B cell (primary cell): ENCODE measurements around the gene CRNKL1. TPM values are rescaled to one million over a fixed set of nuclear protein-coding genes. Genes with fewer than 3 reads are reported as not detected.

Experiments used
- ATAC-seq: fragments of 200-7000 bp; cut with Tn5 transposase; one replicate; pipeline ENCODE4 v1.10.0; 2021; ENCODE audit warnings: low read depth, mild to moderate bottlenecking, moderate number of reproducible peaks, moderate library complexity
- CTCF ChIA-PET: fragments of 350-600 bp; sonication (Branson Sonifier 250); formaldehyde crosslinking; loops from one replicate; lab custom pipeline; 2021; ENCODE audit warnings: antibody characterized with exemption, inconsistent platforms; lab: Charles Lee
- POLR2A ChIA-PET: fragments of 350-600 bp; sonication (Branson Sonifier 250); formaldehyde crosslinking; loops from one replicate; lab custom pipeline; 2021; ENCODE audit warnings: antibody characterized with exemption; lab: Charles Lee
- DNase-seq: peaks from one replicate; pipeline ENCODE4 v3.0.0; 2013
- H2AFZ ChIP-seq: 2 replicates; pipeline ENCODE4 v1.6.1; 2012; ENCODE audit warnings: mild to moderate bottlenecking, low read depth, low read length; ENCODE audit not compliant: insufficient read depth, poor library complexity, severe bottlenecking
- H3K27ac ChIP-seq, 2 donors: 1 replicate in 1 of 2; 2 replicates in 1 of 2; pipeline ENCODE4 v1.5.1; 2012 to 2013; ENCODE audit warnings: low read length in 2 of 2, mild to moderate bottlenecking in 2 of 2, moderate library complexity in 1 of 2
- H3K27me3 ChIP-seq, 4 experiments: fragments of 200-600 bp in 1 of 4; sonication (generic) in 1 of 4; replicated peaks in 1 of 4; 1 replicate in 2 of 4; 2 replicates in 2 of 4; pipeline versions ENCODE4 v1.6.1 to v1.7.0; 2013 to 2016; ENCODE audit warnings: low read length in 3 of 4, mild to moderate bottlenecking in 2 of 4, mixed read lengths in 1 of 4, moderate library complexity in 1 of 4; ENCODE audit not compliant: insufficient read depth in 4 of 4, control insufficient read depth in 3 of 4; ENCODE audit errors: control extremely low read depth in 1 of 4
- H3K36me3 ChIP-seq, 2 experiments: replicated peaks in 1 of 2; 1 replicate in 1 of 2; 2 replicates in 1 of 2; pipeline versions ENCODE4 v1.6.1 to v1.7.1; 2013; ENCODE audit warnings: low read length in 1 of 2; ENCODE audit not compliant: insufficient read depth in 2 of 2, control insufficient read depth in 1 of 2; ENCODE audit errors: control extremely low read depth in 1 of 2, extremely low read depth in 1 of 2
- H3K4me1 ChIP-seq, 2 donors: fragments of 200-600 bp in 1 of 2; sonication (generic) in 1 of 2; 1 replicate in 1 of 2; 2 replicates in 1 of 2; pipeline versions ENCODE4 v1.5.1 to v1.6.1; 2013 to 2017; ENCODE audit warnings: low read length in 2 of 2; ENCODE audit not compliant: control insufficient read depth in 2 of 2, insufficient read depth in 2 of 2
- H3K4me2 ChIP-seq: replicated peaks from 2 replicates; pipeline ENCODE3; 2012; ENCODE audit warnings: mild to moderate bottlenecking, low read depth, low read length; ENCODE audit not compliant: poor library complexity, severe bottlenecking
- H3K4me3 ChIP-seq, 5 experiments: fragments of 200-600 bp in 1 of 5; sonication (generic) in 1 of 5; 1 replicate in 3 of 5; 2 replicates in 2 of 5; pipeline versions ENCODE4 v1.5.1 to v1.7.0; 2011 to 2016; ENCODE audit warnings: low read length in 4 of 5, mild to moderate bottlenecking in 4 of 5, low read depth in 2 of 5, control low read depth in 1 of 5, moderate library complexity in 1 of 5; ENCODE audit not compliant: insufficient read depth in 1 of 5; ENCODE audit errors: control extremely low read depth in 1 of 5, extremely low read depth in 1 of 5
- H3K79me2 ChIP-seq: fragments of 200-600 bp; sonication (generic); one replicate; pipeline ENCODE4 v1.6.0; 2016; ENCODE audit warnings: low read length; ENCODE audit not compliant: control insufficient read depth, insufficient read depth
- H3K9ac ChIP-seq: fragments of 200-600 bp; sonication (generic); 2 replicates; pipeline ENCODE4 v1.6.1; 2017; ENCODE audit warnings: mild to moderate bottlenecking, low read length, moderate library complexity
- H3K9me3 ChIP-seq, 3 donors: one replicate each; pipeline versions ENCODE4 v1.6.1 to v1.7.1; 2013; ENCODE audit warnings: low read length in 2 of 3; ENCODE audit not compliant: control insufficient read depth in 2 of 3, insufficient read depth in 1 of 3; ENCODE audit errors: control extremely low read depth in 1 of 3
- H4K20me1 ChIP-seq: 2 replicates; pipeline ENCODE4 v1.6.0; 2012; ENCODE audit warnings: mild to moderate bottlenecking, low read length; ENCODE audit not compliant: insufficient read depth, control insufficient read depth, poor library complexity, severe bottlenecking
- H3K27ac Mint-ChIP-seq: one replicate; pipeline ENCODE4 v1.8.0; 2021; ENCODE audit warnings: mixed read lengths
- H3K27me3 Mint-ChIP-seq: one replicate; pipeline ENCODE4 v1.8.0; 2021; ENCODE audit warnings: mixed read lengths
- H3K4me1 Mint-ChIP-seq: one replicate; pipeline ENCODE4 v1.8.0; 2021; ENCODE audit warnings: mixed read lengths
- H3K4me3 Mint-ChIP-seq: one replicate; pipeline ENCODE4 v1.8.0; 2021; ENCODE audit warnings: mixed read lengths
- H3K9me3 Mint-ChIP-seq: one replicate; pipeline ENCODE4 v1.8.0; 2022; ENCODE audit warnings: mixed read lengths; ENCODE audit not compliant: insufficient read depth
- CTCF ChIP-seq: fragments of 200-600 bp; IDR thresholded peaks from one replicate; pipeline ENCODE4 v1.8.0; 2022; ENCODE audit warnings: antibody characterized with exemption, mild to moderate bottlenecking
- EZH2 ChIP-seq: IDR thresholded peaks from 2 replicates; pipeline ENCODE4 v1.6.1; 2012; ENCODE audit warnings: borderline replicate concordance, low read depth, mild to moderate bottlenecking, moderate library complexity, low read length; ENCODE audit not compliant: insufficient read depth, poor library complexity, severe bottlenecking
- WGBS: methylation state at CpG from one replicate; pipeline ENCODE4 v1.1.5; 2013; ENCODE audit warnings: missing lambda C conversion rate; ENCODE audit not compliant: insufficient coverage; 5-methylcytosine and 5-hydroxymethylcytosine counted together
- intact Hi-C: fragments of 100-400 bp; cut with micrococcal nuclease; formaldehyde crosslinking; loops from one replicate; pipeline ENCODE4 v1.10.0; 2022
- polyA plus RNA-seq: library from polyadenylated mRNA; depleted of rRNA; stranded (reverse); fragments of >200 nt; gene quantifications from 2 replicates; pipeline ENCODE4 v1.2.3, GENCODE V29; 2012
- total RNA-seq, 2 donors: library from RNA; stranded (reverse); fragments of 120-200 nt in 1 of 2; gene quantifications; 1 replicate in 1 of 2; 2 replicates in 1 of 2; pipeline versions ENCODE4 v1.2.3 to v1.2.4, GENCODE V29; 2013 to 2022

Gene CRNKL1
- total and polyA plus RNA-seq, 2 donors (not counting 1 experiment from before 2014, with no cell fraction given), result 3.9 to 25.5 TPM

GRCh38 chr20:20023395-20023794 is 28.9 kb downstream of the CRNKL1 start:
- H3K79me2 ChIP-seq, result peaks cover 61% of the 10 kb centered on the region
- no peaks in the 10 kb centered on the region for H3K9me3 ChIP-seq
- peaks cover 7 to 46% of the 10 kb centered on the region in 2 experiments for H3K36me3 ChIP-seq
- intact Hi-C loops, result no loop called here
- H2AFZ ChIP-seq, result no peak overlapping the region
- H3K27ac ChIP-seq, result no peak overlapping the region
- TF ChIP-seq EZH2, result no peak
- ChIA-PET POLR2A (no interaction called here), CTCF (no interaction called here)
- H3K4me1 ChIP-seq, result peaks cover 5 to 12% of the 10 kb centered on the region in 2 donors
- H3K27ac Mint-ChIP-seq, result no peak overlapping the region
- H3K4me3 ChIP-seq, result no peak overlapping the region
- H3K27me3 ChIP-seq, result no peaks in the 10 kb centered on the region
- peaks cover 37% of the 10 kb centered on the region for H4K20me1 ChIP-seq
- no peak overlapping the region for H3K4me3 Mint-ChIP-seq
- no peak overlapping the region for H3K9ac ChIP-seq
- DNase-seq (no peak), ATAC-seq (no peak)
- H3K27me3 Mint-ChIP-seq, result no peaks in the 10 kb centered on the region
- no peaks in the 10 kb centered on the region for H3K9me3 Mint-ChIP-seq
- H3K4me1 Mint-ChIP-seq, result peaks cover 26% of the 10 kb centered on the region
- no peak overlapping the region for H3K4me2 ChIP-seq
- no CpG with 5 or more reads among the region's 3 CpGs for WGBS

DNA sequence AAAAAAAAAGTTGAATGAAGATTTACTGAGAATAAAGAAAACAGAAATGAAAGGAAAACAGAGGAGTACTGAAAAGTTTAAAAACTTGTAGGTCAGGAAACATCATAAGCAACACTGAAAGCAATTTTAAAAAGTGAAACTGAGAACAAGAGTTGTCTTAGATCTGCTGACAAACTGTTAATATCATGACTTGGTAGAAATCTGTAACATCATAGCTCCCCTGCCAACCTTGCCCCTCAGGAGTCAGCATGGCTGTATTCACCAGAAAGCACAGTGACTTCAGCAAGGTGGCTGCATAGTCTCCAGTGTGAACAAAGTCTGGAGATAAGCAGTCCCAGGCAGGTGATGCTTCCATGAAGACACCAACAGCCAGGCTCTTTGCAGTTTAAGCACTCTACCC is 29.8 kb downstream of the CRNKL1 start:
- no peaks in the 10 kb centered on the region for H3K9me3 Mint-ChIP-seq
- Histone ChIP-seq H2AFZ (no peak overlapping the region), H4K20me1 (peaks cover 40% of the 10 kb centered on the region), H3K4me1 (peaks cover 12 to 21% of the 10 kb centered on the region in 2 donors), H3K36me3 (peaks cover 7 to 40% of the 10 kb centered on the region in 2 experiments), H3K9me3 (no peaks in the 10 kb centered on the region), H3K9ac (no peak overlapping the region), H3K4me3 (no peak overlapping the region), H3K27me3 (no peaks in the 10 kb centered on the region), H3K27ac (no peak overlapping the region), H3K4me2 (no peak overlapping the region), H3K79me2 (peaks cover 70% of the 10 kb centered on the region)
- no peak overlapping the region for H3K27ac Mint-ChIP-seq
- no peak for TF ChIP-seq EZH2
- no peak for TF ChIP-seq CTCF
- no peak overlapping the region for H3K4me3 Mint-ChIP-seq
- intact Hi-C loops, result no loop called here
- no peaks in the 10 kb centered on the region for H3K27me3 Mint-ChIP-seq
- CTCF ChIA-PET, result no interaction called here
- POLR2A ChIA-PET, result no interaction called here
- H3K4me1 Mint-ChIP-seq, result peaks cover 34% of the 10 kb centered on the region
- ATAC-seq (no peak), DNase-seq (no peak)
